B cell (primary cell): Measurements from ENCODE around the gene CDK18. TPM values are rescaled to one million over a fixed set of nuclear protein-coding genes. Genes with fewer than 3 reads are reported as not detected.

Experiments
- ATAC-seq: fragments of 200-7000 bp; cut with Tn5 transposase; one replicate; pipeline ENCODE4 v1.10.0; 2021; ENCODE audit warnings: low read depth, mild to moderate bottlenecking, moderate number of reproducible peaks, moderate library complexity
- CTCF ChIA-PET: fragments of 350-600 bp; sonication (Branson Sonifier 250); formaldehyde crosslinking; loops from one replicate; lab custom pipeline; 2021; ENCODE audit warnings: antibody characterized with exemption, inconsistent platforms; lab: Charles Lee
- POLR2A ChIA-PET: fragments of 350-600 bp; sonication (Branson Sonifier 250); formaldehyde crosslinking; loops from one replicate; lab custom pipeline; 2021; ENCODE audit warnings: antibody characterized with exemption; lab: Charles Lee
- DNase-seq: peaks from one replicate; pipeline ENCODE4 v3.0.0; 2013
- H2AFZ ChIP-seq: 2 replicates; pipeline ENCODE4 v1.6.1; 2012; ENCODE audit warnings: mild to moderate bottlenecking, low read depth, low read length; ENCODE audit not compliant: insufficient read depth, poor library complexity, severe bottlenecking
- H3K27ac ChIP-seq, 2 donors: 1 replicate in 1 of 2; 2 replicates in 1 of 2; pipeline ENCODE4 v1.5.1; 2012 to 2013; ENCODE audit warnings: low read length in 2 of 2, mild to moderate bottlenecking in 2 of 2, moderate library complexity in 1 of 2
- H3K27me3 ChIP-seq, 4 experiments: fragments of 200-600 bp in 1 of 4; sonication (generic) in 1 of 4; replicated peaks in 1 of 4; 1 replicate in 2 of 4; 2 replicates in 2 of 4; pipeline versions ENCODE4 v1.6.1 to v1.7.0; 2013 to 2016; ENCODE audit warnings: low read length in 3 of 4, mild to moderate bottlenecking in 2 of 4, mixed read lengths in 1 of 4, moderate library complexity in 1 of 4; ENCODE audit not compliant: insufficient read depth in 4 of 4, control insufficient read depth in 3 of 4; ENCODE audit errors: control extremely low read depth in 1 of 4
- H3K36me3 ChIP-seq, 2 experiments: replicated peaks in 1 of 2; 1 replicate in 1 of 2; 2 replicates in 1 of 2; pipeline versions ENCODE4 v1.6.1 to v1.7.1; 2013; ENCODE audit warnings: low read length in 1 of 2; ENCODE audit not compliant: insufficient read depth in 2 of 2, control insufficient read depth in 1 of 2; ENCODE audit errors: control extremely low read depth in 1 of 2, extremely low read depth in 1 of 2
- H3K4me1 ChIP-seq, 2 donors: fragments of 200-600 bp in 1 of 2; sonication (generic) in 1 of 2; 1 replicate in 1 of 2; 2 replicates in 1 of 2; pipeline versions ENCODE4 v1.5.1 to v1.6.1; 2013 to 2017; ENCODE audit warnings: low read length in 2 of 2; ENCODE audit not compliant: control insufficient read depth in 2 of 2, insufficient read depth in 2 of 2
- H3K4me2 ChIP-seq: replicated peaks from 2 replicates; pipeline ENCODE3; 2012; ENCODE audit warnings: mild to moderate bottlenecking, low read depth, low read length; ENCODE audit not compliant: poor library complexity, severe bottlenecking
- H3K4me3 ChIP-seq, 5 experiments: fragments of 200-600 bp in 1 of 5; sonication (generic) in 1 of 5; 1 replicate in 3 of 5; 2 replicates in 2 of 5; pipeline versions ENCODE4 v1.5.1 to v1.7.0; 2011 to 2016; ENCODE audit warnings: low read length in 4 of 5, mild to moderate bottlenecking in 4 of 5, low read depth in 2 of 5, control low read depth in 1 of 5, moderate library complexity in 1 of 5; ENCODE audit not compliant: insufficient read depth in 1 of 5; ENCODE audit errors: control extremely low read depth in 1 of 5, extremely low read depth in 1 of 5
- H3K79me2 ChIP-seq: fragments of 200-600 bp; sonication (generic); one replicate; pipeline ENCODE4 v1.6.0; 2016; ENCODE audit warnings: low read length; ENCODE audit not compliant: control insufficient read depth, insufficient read depth
- H3K9ac ChIP-seq: fragments of 200-600 bp; sonication (generic); 2 replicates; pipeline ENCODE4 v1.6.1; 2017; ENCODE audit warnings: mild to moderate bottlenecking, low read length, moderate library complexity
- H3K9me3 ChIP-seq, 3 donors: one replicate each; pipeline versions ENCODE4 v1.6.1 to v1.7.1; 2013; ENCODE audit warnings: low read length in 2 of 3; ENCODE audit not compliant: control insufficient read depth in 2 of 3, insufficient read depth in 1 of 3; ENCODE audit errors: control extremely low read depth in 1 of 3
- H4K20me1 ChIP-seq: 2 replicates; pipeline ENCODE4 v1.6.0; 2012; ENCODE audit warnings: mild to moderate bottlenecking, low read length; ENCODE audit not compliant: insufficient read depth, control insufficient read depth, poor library complexity, severe bottlenecking
- H3K27ac Mint-ChIP-seq: one replicate; pipeline ENCODE4 v1.8.0; 2021; ENCODE audit warnings: mixed read lengths
- H3K27me3 Mint-ChIP-seq: one replicate; pipeline ENCODE4 v1.8.0; 2021; ENCODE audit warnings: mixed read lengths
- H3K4me1 Mint-ChIP-seq: one replicate; pipeline ENCODE4 v1.8.0; 2021; ENCODE audit warnings: mixed read lengths
- H3K4me3 Mint-ChIP-seq: one replicate; pipeline ENCODE4 v1.8.0; 2021; ENCODE audit warnings: mixed read lengths
- H3K9me3 Mint-ChIP-seq: one replicate; pipeline ENCODE4 v1.8.0; 2022; ENCODE audit warnings: mixed read lengths; ENCODE audit not compliant: insufficient read depth
- CTCF ChIP-seq: fragments of 200-600 bp; IDR thresholded peaks from one replicate; pipeline ENCODE4 v1.8.0; 2022; ENCODE audit warnings: antibody characterized with exemption, mild to moderate bottlenecking
- EZH2 ChIP-seq: IDR thresholded peaks from 2 replicates; pipeline ENCODE4 v1.6.1; 2012; ENCODE audit warnings: borderline replicate concordance, low read depth, mild to moderate bottlenecking, moderate library complexity, low read length; ENCODE audit not compliant: insufficient read depth, poor library complexity, severe bottlenecking
- WGBS: methylation state at CpG from one replicate; pipeline ENCODE4 v1.1.5; 2013; ENCODE audit warnings: missing lambda C conversion rate; ENCODE audit not compliant: insufficient coverage; 5-methylcytosine and 5-hydroxymethylcytosine counted together
- intact Hi-C: fragments of 100-400 bp; cut with micrococcal nuclease; formaldehyde crosslinking; loops from one replicate; pipeline ENCODE4 v1.10.0; 2022
- polyA plus RNA-seq: library from polyadenylated mRNA; depleted of rRNA; stranded (reverse); fragments of >200 nt; gene quantifications from 2 replicates; pipeline ENCODE4 v1.2.3, GENCODE V29; 2012
- total RNA-seq, 2 donors: library from RNA; stranded (reverse); fragments of 120-200 nt in 1 of 2; gene quantifications; 1 replicate in 1 of 2; 2 replicates in 1 of 2; pipeline versions ENCODE4 v1.2.3 to v1.2.4, GENCODE V29; 2013 to 2022

The CDK18 gene
- total and polyA plus RNA-seq, 2 donors (not counting 1 experiment from before 2014, with no cell fraction given) = 3.8 to 4.7 TPM

- intact Hi-C loops = no loop called here
- Mint-ChIP-seq H3K4me1 (no peaks in the 10 kb centered on the region), H3K4me3 (no peak overlapping the region), H3K27me3 (peaks cover 3% of the 10 kb centered on the region), H3K27ac (no peak overlapping the region), H3K9me3 (no peaks in the 10 kb centered on the region)
- H3K27ac ChIP-seq = no peak overlapping the region
- no peaks in the 10 kb centered on the region for H3K79me2 ChIP-seq
- ChIA-PET POLR2A (no interaction called here), CTCF (interaction anchor here (0.6 to 11.7 kb wide), 8 partner anchors 9 to 185 kb away, joined by 3 to 287 read pairs (median 4); no protein-coding TSS in a partner anchor)
- H4K20me1 ChIP-seq = no peaks in the 10 kb centered on the region
- H3K4me3 ChIP-seq = no peak overlapping the region
- H3K4me1 ChIP-seq = no peaks in the 10 kb centered on the region
- H3K4me2 ChIP-seq = no peak overlapping the region
- no peak overlapping the region for H2AFZ ChIP-seq
- H3K36me3 ChIP-seq = no peaks in the 10 kb centered on the region
- 92% methylated on average over 4 of the region's 4 CpGs for WGBS
- DNase-seq (no peak), ATAC-seq (no peak)
- no peak overlapping the region for H3K9ac ChIP-seq
- peaks cover 0 to 4% (median 0%) of the 10 kb centered on the region in 3 donors for H3K9me3 ChIP-seq
- H3K27me3 ChIP-seq = peaks cover 0 to 2% (median 0%) of the 10 kb centered on the region in 4 experiments
- TF ChIP-seq CTCF (no peak), EZH2 (no peak)
Observed at GRCh38 chr1:205520709-205521108, 16.2 kb downstream of the CDK18 start.

GRCh38 chr1:205521686-205522085, 17.2 kb downstream of the CDK18 start:
- CTCF ChIA-PET = interaction anchor here (0.6 to 11.7 kb wide), 12 partner anchors 8 to 542 kb away, joined by 3 to 287 read pairs (median 36); no protein-coding TSS in a partner anchor
- H3K9ac ChIP-seq = no peak overlapping the region
- TF ChIP-seq CTCF = no peak
- TF ChIP-seq EZH2 = no peak

More at GRCh38 chr1:205521686-205522085, 17.2 kb downstream of the CDK18 start:
- Histone ChIP-seq H3K27me3 (peaks cover 0 to 2% (median 0%) of the 10 kb centered on the region in 4 experiments), H3K79me2 (no peaks in the 10 kb centered on the region), H3K4me1 (no peaks in the 10 kb centered on the region), H2AFZ (no peak overlapping the region), H3K27ac (no peak overlapping the region), H4K20me1 (no peaks in the 10 kb centered on the region), H3K36me3 (no peaks in the 10 kb centered on the region), H3K4me2 (no peak overlapping the region), H3K4me3 (no peak overlapping the region), H3K9me3 (peaks cover 0 to 4% (median 0%) of the 10 kb centered on the region in 3 donors)
- 81% methylated on average over 7 of the region's 7 CpGs for WGBS
- POLR2A ChIA-PET = no interaction called here
- H3K4me1 Mint-ChIP-seq = no peaks in the 10 kb centered on the region
- ATAC-seq (no peak), DNase-seq (no peak)
- H3K27ac Mint-ChIP-seq = no peak overlapping the region
- no peaks in the 10 kb centered on the region for H3K9me3 Mint-ChIP-seq
- intact Hi-C loops = no loop called here
- no peak overlapping the region for H3K4me3 Mint-ChIP-seq
- H3K27me3 Mint-ChIP-seq = peaks cover 3% of the 10 kb centered on the region
